ENCODE results near the gene HSBP1.
A peak's percentile ranks its signal among the peaks of the same experiment; 100 is the strongest.

DNA sequence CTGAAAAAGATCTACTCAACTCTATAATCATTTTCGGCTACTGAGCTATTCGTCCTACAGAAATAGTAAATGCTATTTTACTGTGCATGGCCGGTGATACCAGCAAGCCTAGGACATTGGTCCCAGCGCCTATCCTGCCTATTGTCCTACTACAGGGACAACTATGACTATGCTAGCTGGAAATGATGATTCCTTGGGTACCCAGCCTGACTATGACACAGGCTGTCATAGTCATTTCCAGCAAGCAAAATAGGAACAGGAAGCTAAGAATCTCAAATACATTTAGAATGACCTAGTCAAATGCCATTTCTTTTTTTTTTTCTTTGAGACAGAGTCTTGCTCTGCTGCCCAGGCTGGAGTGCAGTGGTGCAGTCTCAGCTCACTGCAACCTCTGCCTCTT lies 33.7 kb upstream of the HSBP1 start:
- no peak for TF ChIP-seq POLR2AphosphoS5 (IDR thresholded peaks at IDR 0.05)
- TF ChIP-seq CTCF (IDR thresholded peaks at IDR 0.05): no peak
- no peak for TF ChIP-seq POLR2A (IDR thresholded peaks at IDR 0.05)
- peak in 1 of 4 donors; percentile 76 for TF ChIP-seq EP300 (IDR thresholded peaks at IDR 0.05)
